HG03097 (cell line): ENCODE data around the gene PDE4DIP.
"Not testable (repeated sequence)": the region's sequence is repeated elsewhere in the genome, so short reads cannot be mapped to it uniquely, and the experiment has no call there.

Source experiments
- ATAC-seq: cut with Tn5 transposase; IDR thresholded peaks from one replicate; pipeline ENCODE4 v1.9.1; 2021; ENCODE audit not compliant: unreplicated experiment, low FRiP score

PDE4DIP gene

DNA sequence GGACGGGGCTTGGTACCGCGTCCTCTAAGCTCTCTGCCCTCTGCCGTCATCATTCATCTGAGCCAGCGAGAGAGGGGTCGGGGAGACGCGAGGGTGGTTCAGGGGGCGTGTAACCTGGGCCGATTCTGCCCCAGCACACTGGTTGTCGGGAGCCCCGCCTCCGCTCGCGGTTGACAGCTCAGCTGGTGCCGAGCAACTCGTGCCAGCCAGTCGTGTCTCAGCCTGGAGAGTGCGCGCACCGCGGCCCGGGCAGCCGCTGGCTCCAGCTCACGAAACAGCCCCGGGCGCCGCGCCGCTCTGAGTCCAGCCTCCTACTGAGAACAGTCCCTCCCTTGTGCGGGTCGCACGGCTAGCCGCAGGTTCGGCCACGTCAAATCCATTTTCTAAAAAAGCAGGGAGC, at the start of gene PDE4DIP:
PDE4DIP (plus strand) TSS at position 209 of the 400 bp plus-strand sequence. CDS start 347 bp downstream, outside the sequence.
- not testable (repeated sequence) for ATAC-seq

DNA sequence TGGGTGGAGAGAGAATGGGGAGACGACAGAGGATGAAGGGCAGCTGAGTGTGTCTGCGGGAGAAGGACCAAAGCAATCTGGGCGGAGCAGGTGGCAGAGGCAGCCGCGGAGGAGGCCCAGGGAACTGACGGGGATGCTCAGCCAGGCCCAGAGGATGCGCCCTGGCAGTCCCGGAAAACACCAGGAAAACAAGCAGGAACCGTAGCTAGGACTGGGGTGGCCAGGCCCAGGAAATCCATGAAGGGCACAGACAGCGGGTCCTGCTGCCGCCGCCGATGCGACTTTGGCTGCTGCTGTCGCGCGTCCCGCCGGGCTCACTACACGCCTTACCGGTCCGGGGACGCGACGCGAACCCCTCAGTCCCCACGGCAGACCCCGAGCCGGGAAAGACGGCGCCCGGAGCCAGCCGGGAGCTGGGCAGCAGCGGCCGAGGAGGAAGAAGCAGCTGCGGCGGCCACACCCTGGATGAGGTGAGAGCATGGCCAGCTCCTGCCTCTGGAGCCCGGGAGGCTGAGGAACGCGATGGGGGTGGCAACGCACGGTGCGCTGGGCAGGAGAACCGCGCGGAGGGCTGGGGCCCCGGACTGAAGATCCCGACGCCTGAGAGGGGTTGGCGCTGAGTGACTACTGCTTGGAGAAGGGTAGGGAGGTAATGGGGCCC, 35.8 kb upstream of the PDE4DIP start:
- not testable (repeated sequence) for ATAC-seq

- not testable (repeated sequence) for ATAC-seq
Observed at GRCh38 chr1:148808929-148809283, 35.3 kb upstream of the PDE4DIP start.

- not testable (repeated sequence) for ATAC-seq
Observed at GRCh38 chr1:148822180-148822579, 22.0 kb upstream of the PDE4DIP start.

GRCh38 chr1:148823822-148824221, 20.4 kb upstream of the PDE4DIP start:
- not testable (repeated sequence) for ATAC-seq

DNA sequence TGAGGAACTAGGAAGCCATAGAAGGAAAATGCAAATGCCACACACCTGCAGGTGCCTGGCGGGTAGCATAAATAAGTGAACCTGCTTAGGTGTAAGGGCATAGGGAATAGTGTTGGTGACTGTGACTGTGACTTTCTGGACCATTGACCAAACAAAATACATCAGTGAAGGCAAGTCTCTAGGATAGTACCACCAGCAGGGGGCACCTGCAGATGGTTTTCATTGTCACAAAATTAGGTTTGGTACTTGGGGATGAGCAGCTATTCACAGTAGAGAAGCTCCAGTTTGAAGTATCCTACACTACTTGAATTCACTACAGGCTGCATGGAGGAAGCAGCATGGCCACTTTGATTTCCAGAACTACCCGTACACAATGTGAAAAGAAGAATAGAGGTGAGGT, 19.2 kb upstream of the PDE4DIP start:
- not testable (repeated sequence) for ATAC-seq

DNA sequence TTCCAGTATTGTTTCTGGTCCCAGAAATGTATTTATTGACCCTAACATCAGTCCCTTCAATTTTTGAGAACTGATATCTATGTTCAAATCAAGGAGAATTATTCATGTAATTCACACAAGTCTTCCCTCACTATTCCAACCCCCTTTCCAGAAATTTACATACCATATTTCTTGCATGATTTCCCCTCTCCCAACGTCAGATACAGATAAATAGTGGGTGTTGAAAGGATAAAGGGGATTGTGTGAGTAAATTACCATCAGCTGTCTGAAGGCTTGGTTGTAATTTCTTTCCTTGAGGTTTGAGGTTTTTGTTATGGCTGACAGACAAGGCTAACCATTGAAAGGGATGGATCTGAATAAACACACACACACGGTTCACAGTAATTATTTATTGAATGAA, 15.7 kb upstream of the PDE4DIP start:
- not testable (repeated sequence) for ATAC-seq

- ATAC-seq, result not testable (repeated sequence)
Observed at GRCh38 chr1:148828962-148829361, 15.3 kb upstream of the PDE4DIP start.

DNA sequence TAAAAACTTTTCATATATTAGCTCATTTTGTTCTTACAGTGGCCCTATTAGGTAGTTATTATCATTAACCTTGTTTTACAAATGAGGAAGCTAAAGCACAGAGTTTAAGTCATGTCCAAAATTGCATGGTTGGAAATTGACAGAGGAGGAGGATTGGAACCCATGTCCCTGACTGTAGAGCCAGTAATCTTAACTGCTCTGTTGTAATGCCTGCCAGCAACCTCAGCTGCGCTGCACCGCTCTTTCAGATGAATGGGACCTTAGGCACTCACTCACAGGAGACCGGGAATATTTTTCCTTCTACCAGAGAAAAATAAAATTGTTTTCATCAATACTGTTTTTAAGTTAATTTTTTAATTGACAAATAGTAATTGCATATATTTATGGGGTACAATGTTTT, 14.9 kb upstream of the PDE4DIP start:
- ATAC-seq, result not testable (repeated sequence)

GRCh38 chr1:148841262-148841661, 3.0 kb upstream of the PDE4DIP start:
- not testable (repeated sequence) for ATAC-seq

DNA sequence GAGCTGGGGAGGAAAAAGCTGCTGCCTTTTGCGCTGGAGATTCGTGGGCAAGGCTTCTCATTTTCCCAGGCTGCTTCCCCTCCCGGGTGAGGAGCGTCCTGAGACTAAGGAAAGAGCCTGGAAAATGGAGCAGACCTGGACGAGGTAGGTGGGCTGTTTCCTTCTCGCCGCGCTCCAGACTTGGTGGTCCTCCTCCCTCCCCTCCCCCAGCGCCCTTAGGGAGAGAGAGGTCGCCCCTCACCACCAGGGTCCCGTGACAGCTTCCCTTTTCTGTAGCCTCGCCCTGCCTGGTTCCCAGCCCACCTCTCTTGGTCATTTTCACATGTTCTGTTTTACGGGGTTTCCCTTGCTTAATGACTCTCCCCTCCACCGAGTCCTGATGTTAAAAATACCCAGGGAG, 423 bp downstream of the PDE4DIP start:
- ATAC-seq, result not testable (repeated sequence)

- not testable (repeated sequence) for ATAC-seq
Observed at GRCh38 chr1:148845068-148845467, 840 bp downstream of the PDE4DIP start.

DNA sequence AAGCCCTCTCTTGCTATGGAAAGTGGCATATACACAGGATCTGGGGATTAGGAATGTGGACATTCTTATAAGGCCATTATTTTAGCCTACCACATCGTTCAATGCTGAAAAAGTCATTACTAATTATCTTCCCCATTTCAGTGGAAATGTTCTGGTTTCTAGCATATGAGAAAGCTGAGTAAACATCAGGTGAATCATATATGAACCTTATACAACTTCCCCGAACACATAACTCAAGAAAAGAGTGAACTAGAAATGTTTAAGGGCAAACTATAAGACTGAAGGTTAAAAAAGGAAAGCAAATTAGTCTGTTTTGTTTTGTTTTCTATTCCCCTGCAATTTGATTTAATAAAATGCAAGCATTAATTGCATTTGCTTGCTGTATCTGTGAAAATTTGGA, 6.1 kb downstream of the PDE4DIP start:
- ATAC-seq, result not testable (repeated sequence)

GRCh38 chr1:148850840-148851239, 6.6 kb downstream of the PDE4DIP start:
- ATAC-seq, result not testable (repeated sequence)

DNA sequence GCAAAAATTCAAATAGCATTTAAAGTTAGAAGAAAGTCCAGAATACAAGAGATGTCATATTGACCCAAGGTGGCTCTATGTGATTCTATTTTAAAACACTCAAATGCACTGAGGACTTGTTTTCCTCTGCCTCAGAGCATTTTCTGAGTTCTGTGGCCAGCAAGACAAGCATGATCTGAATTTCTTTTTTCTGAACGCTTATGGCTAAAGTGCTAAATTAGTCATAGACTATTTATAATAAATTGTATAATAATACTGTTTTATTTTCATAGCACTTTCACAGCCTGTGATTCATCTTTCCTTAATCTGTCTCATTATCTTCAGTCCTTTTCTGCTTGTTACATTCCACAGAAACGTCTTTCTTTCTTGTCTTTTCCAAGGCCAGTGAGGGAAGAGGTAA, 7.5 kb downstream of the PDE4DIP start:
- ATAC-seq, result not testable (repeated sequence)

DNA sequence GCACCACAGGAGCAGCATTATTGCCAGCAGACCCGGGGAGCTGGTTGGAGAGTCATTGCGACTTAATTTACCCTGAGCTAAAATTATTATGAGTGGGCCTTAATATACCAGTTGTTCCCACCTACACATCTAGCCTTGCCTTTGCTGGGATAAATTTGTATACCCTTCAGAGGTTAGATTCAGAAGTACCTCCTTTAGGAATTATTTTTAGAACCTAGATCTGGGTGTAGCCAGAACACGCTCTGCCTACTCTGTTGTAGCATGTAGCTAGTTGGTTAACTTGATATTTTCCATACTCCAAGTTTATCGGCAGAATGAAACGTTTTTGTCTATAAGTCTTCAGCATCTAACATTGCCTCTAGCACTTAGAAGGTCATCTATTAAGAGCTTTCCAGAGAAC, 9.1 kb downstream of the PDE4DIP start:
- not testable (repeated sequence) for ATAC-seq

DNA sequence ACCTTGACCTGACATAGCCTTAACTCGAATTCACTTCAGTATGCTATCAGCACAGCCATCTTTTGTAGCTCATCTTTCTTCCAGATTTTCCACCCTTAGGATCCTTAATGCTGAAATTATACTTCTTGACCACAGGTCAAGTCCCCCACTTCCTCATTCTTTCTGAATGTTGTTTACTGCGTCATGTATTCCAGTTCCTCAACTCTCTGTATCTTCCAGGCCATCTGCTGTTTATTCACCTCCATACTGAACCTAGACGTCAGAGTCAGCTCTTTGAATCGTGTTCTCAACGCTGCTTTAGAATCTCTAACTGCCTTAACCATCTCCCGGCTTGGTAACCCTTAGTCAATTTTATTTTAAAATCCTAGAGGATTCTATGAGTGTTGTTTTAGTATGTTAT, 9.8 kb downstream of the PDE4DIP start:
- ATAC-seq, result not testable (repeated sequence)

DNA sequence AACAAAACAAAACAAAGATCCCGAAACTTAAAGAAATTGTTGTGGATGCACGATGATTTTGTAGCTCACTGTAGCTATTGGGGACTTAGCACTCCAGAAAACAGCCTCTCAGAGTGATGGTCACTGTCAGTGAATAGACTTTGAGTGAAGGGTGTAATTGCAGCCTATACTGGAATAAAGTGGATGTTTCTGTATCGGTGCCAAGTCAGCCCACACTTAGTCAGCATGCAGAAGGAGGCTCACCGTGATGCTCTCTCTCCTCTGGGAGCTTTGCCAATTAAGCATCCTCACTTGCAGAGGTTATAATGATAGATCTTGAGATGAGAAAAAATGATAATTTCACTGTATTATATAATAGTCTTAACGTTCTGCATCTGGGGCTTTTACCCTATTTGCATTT, 11.1 kb downstream of the PDE4DIP start:
- not testable (repeated sequence) for ATAC-seq

DNA sequence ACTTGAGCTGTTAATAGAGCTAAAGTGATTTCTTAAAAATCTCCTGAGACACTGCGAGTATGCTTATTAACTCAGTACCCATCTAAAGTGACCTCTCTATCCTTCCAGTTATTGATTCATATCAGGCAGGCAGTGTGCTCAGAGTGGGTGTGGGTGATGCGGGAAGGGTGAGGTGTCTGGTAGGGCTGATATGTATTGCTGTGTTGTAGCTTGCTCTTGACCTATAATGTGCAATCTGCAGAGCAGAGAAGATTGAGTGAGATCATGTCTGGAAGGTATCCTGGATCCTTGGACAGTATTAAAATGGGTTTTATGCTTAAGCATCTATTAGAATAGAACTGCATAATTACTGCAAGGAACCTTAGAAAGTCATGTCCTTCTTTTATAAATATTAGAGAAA, 15.8 kb downstream of the PDE4DIP start:
- not testable (repeated sequence) for ATAC-seq

- ATAC-seq, result not testable (repeated sequence)
Observed at GRCh38 chr1:148860579-148861259, 16.5 kb downstream of the PDE4DIP start.

- not testable (repeated sequence) for ATAC-seq
Observed at GRCh38 chr1:148862590-148862989, 18.4 kb downstream of the PDE4DIP start.
